Upper lobe of left lung (tissue), 4 donors: ENCODE results near the gene GRK1.

Source experiments
- EP300 ChIP-seq, 4 donors: sonication (generic); formaldehyde crosslinking; IDR thresholded peaks; one replicate each; pipeline ENCODE4 v1.5.1; 2017; ENCODE audit warnings: antibody characterized with exemption in 4 of 4, control low read depth in 2 of 4
- POLR2A ChIP-seq, 4 donors: fragments of 450-650 bp; IDR thresholded peaks; one replicate each; pipeline ENCODE4 v1.5.1; 2016 to 2017; ENCODE audit warnings: antibody characterized with exemption in 4 of 4, mild to moderate bottlenecking in 2 of 4
- TF ChIP-seq, protein P1 (sequence below), 6 experiments: fragments of 450-650 bp in 4 of 6; fragments of 200-600 bp in 2 of 6; sonication (generic) in 2 of 6; IDR thresholded peaks; one replicate each; pipeline ENCODE4 v1.5.1; 2016 to 2019; ENCODE audit warnings: antibody characterized with exemption in 6 of 6

GRCh38 chr13:113741191-113741668, 74.2 kb downstream of the GRK1 start:
- TF ChIP-seq, protein P1, sequence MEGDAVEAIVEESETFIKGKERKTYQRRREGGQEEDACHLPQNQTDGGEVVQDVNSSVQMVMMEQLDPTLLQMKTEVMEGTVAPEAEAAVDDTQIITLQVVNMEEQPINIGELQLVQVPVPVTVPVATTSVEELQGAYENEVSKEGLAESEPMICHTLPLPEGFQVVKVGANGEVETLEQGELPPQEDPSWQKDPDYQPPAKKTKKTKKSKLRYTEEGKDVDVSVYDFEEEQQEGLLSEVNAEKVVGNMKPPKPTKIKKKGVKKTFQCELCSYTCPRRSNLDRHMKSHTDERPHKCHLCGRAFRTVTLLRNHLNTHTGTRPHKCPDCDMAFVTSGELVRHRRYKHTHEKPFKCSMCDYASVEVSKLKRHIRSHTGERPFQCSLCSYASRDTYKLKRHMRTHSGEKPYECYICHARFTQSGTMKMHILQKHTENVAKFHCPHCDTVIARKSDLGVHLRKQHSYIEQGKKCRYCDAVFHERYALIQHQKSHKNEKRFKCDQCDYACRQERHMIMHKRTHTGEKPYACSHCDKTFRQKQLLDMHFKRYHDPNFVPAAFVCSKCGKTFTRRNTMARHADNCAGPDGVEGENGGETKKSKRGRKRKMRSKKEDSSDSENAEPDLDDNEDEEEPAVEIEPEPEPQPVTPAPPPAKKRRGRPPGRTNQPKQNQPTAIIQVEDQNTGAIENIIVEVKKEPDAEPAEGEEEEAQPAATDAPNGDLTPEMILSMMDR (IDR thresholded peaks at IDR 0.05): no peak
- TF ChIP-seq POLR2A (IDR thresholded peaks at IDR 0.05): no peak
- TF ChIP-seq EP300 (IDR thresholded peaks at IDR 0.05): no peak
